Measurements from ENCODE around the gene TREX2.
"Not testable (repeated sequence)": the region's sequence is repeated elsewhere in the genome, so short reads cannot be mapped to it uniquely, and the experiment has no call there.

TREX2 gene

GRCh38 chrX:153410888-153411254, 35.0 kb downstream of the TREX2 start:
- in situ Hi-C loops (cut with MboI; ENCODE audit: low sequenced_read_pairs) = no loop called here

- in situ Hi-C loops (cut with MboI; ENCODE audit: low sequenced_read_pairs) = no loop called here
Measured at GRCh38 chrX:153410373-153410772, 35.5 kb downstream of the TREX2 start.

- in situ Hi-C loops (cut with MboI; ENCODE audit: low sequenced_read_pairs) = no loop called here
Measured at GRCh38 chrX:153409414-153410101, 36.3 kb downstream of the TREX2 start.

- in situ Hi-C loops (cut with MboI; ENCODE audit: low sequenced_read_pairs) = no loop called here
Measured at GRCh38 chrX:153408871-153409351, 36.9 kb downstream of the TREX2 start.

GRCh38 chrX:153408221-153408721, 37.6 kb downstream of the TREX2 start:
- in situ Hi-C loops (cut with MboI; ENCODE audit: low sequenced_read_pairs) = no loop called here

- in situ Hi-C loops (cut with MboI; ENCODE audit: low sequenced_read_pairs) = no loop called here
Measured at GRCh38 chrX:153407736-153408135, 38.1 kb downstream of the TREX2 start.

GRCh38 chrX:153406903-153407302, 39.0 kb downstream of the TREX2 start:
- in situ Hi-C loops (cut with MboI; ENCODE audit: low sequenced_read_pairs) = no loop called here

- in situ Hi-C loops (cut with MboI; ENCODE audit: low sequenced_read_pairs) = no loop called here
Measured at GRCh38 chrX:153406011-153406410, 39.8 kb downstream of the TREX2 start.

GRCh38 chrX:153405426-153405825, 40.4 kb downstream of the TREX2 start:
- in situ Hi-C loops (cut with MboI; ENCODE audit: low sequenced_read_pairs) = no loop called here

GRCh38 chrX:153404333-153404732, 41.5 kb downstream of the TREX2 start:
- in situ Hi-C loops (cut with MboI; ENCODE audit: low sequenced_read_pairs) = not testable (repeated sequence)

GRCh38 chrX:153401133-153401764, 44.6 kb downstream of the TREX2 start, which contains the start of gene PNMA6E:
PNMA6E (minus strand) TSS chrX:153401350; CDS start chrX:153398849, 2,501 bp downstream.
- in situ Hi-C loops (cut with MboI; ENCODE audit: low sequenced_read_pairs) = no loop called here

- in situ Hi-C loops (cut with MboI; ENCODE audit: low sequenced_read_pairs) = no loop called here
Measured at GRCh38 chrX:153400146-153401132, 45.4 kb downstream of the TREX2 start.

- in situ Hi-C loops (cut with MboI; ENCODE audit: low sequenced_read_pairs) = no loop called here
Measured at GRCh38 chrX:153398275-153398960, 47.4 kb downstream of the TREX2 start.

- in situ Hi-C loops (cut with MboI; ENCODE audit: low sequenced_read_pairs) = no loop called here
Measured at GRCh38 chrX:153397256-153397960, 48.4 kb downstream of the TREX2 start.

- in situ Hi-C loops (cut with MboI; ENCODE audit: low sequenced_read_pairs) = no loop called here
Measured at GRCh38 chrX:153396320-153397195, 49.3 kb downstream of the TREX2 start.

GRCh38 chrX:153395613-153396319, 50.1 kb downstream of the TREX2 start:
- in situ Hi-C loops (cut with MboI; ENCODE audit: low sequenced_read_pairs) = no loop called here

- in situ Hi-C loops (cut with MboI; ENCODE audit: low sequenced_read_pairs) = no loop called here
Measured at GRCh38 chrX:153394612-153395011, 51.2 kb downstream of the TREX2 start.
